Kidney capillary endothelial cell (primary cell): ENCODE results near the gene SCARF2.
"Not testable (repeated sequence)": the region's sequence is repeated elsewhere in the genome, so short reads cannot be mapped to it uniquely, and the experiment has no call there.

Source experiments
- DNase-seq: peaks from one replicate; pipeline ENCODE4 v3.0.0-alpha.2; 2018; ENCODE audit warnings: low spot score

The SCARF2 gene

DNA sequence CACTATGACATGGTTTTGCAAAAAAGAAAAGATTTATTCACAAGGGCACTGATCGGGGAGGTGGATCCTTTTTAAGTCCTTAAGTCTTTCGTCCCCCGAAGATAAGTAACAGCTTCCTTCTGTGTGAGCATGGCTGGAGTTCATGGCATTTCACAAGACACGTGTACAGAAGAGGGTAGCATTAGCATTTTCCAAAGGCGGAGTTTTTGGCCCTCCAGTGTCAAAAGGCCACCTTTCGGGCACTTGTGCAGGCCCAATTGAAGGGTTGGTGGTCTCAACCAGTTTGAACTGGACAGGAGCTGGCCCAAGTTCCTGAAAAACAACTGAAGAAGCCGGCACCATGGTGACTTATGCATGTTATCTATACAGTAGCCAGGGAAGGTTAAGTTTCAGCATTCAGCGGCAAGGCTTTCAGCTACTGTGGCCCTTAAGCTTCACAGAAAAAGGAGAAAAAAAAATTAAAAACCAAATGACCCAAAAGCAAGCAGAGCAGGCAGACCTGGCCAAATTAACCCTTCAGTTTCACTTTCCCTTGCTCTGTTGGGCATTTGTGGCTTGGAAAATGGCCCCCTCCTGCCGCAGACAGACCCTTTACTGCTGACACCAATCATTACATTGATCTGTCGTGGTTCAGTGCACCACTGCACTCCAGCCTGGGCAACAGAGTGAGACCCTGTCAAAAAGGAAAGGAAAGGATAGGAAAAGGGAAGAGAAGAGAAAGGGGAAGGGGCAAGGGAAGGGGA lies 25.0 kb downstream of the SCARF2 start:
- DNase-seq = no peak

DNA sequence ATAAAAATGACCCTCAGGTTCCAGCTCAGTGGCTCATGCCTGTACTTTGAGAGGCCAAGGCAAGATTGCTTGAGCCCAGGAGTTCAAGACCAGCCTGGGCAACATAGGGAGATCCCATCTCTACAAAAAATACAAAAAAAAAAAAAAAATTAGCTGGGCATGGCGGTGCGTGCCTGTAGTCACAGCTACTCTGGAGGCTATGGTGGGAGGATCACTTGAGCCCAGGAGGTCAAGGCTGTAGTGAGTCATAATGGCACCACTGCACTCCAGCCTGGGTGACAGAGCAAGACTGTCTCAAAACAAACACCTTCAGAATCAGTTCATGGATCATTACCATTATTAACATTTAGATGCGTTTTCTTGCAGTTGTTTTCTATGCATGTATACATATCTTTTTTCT lies 28.2 kb downstream of the SCARF2 start:
- not testable (repeated sequence) for DNase-seq

DNA sequence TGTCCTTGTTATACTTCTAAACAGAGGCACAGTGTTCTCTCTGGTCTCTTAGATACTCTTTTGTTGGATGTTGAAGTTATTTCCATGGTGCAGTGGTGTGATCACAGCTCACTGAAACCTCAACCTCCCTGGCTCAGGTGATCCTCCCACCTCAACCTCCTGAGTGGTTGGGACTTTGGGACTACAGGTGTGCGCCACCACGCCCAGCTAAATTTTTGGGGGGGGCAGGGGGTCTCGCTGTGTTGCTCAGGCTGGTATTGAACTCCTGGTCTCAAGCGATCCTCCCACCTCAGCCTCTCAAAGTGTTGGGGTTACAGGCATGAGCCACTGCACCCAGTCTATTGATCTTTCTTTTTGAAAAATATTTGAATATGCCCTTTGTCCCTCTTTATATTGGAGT lies 28.7 kb downstream of the SCARF2 start:
- DNase-seq = no peak

DNA sequence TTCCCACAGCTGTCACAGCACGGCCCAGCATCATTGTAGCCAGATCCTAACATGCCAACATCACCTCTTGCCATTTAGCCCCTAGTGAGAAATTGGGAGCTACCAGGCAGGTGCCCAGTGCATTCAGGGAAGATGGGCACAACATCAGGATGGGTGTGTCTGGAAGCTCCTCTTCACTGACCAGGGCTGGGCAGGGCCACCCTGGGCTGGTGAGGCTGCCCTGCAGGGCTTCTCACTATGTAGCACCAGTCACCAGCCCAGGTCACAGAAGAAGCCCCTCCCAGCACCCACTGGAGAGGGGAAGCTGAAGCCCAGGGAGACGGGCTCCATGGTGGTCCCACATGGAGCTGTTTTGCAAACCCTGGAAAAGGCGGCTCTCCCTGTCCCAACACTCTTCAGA lies 29.8 kb downstream of the SCARF2 start:
- no peak for DNase-seq

DNA sequence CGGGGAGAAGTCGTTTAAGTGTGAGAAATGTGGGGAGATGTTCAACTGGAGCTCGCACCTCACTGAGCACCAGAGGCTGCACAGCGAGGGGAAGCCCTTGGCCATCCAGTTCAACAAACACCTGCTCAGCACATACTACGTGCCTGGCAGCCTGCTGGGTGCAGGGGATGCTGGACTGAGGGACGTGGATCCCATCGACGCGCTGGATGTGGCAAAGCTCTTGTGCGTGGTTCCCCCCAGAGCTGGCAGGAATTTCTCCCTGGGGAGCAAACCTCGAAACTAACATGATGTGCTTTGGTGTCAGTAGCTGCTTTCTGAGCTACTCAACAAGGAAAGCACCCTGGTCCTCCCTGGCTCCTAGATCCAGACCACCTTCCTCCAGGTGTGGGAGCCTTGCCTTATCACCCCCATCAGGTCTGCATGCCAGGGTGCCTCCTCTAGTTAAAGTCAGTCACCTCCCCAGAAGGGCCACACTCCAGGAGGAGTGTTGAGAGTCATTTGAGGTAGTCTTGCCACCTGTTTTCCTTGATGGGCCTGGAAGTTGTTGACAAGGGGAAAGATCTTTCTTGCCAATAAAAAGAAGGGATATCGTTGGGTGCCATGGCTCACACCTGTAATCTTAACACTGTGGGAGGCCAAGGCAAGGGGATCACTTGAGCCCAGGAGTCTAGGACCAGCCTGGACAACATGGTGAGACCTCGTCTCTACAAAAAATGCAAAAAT lies 30.8 kb downstream of the SCARF2 start:
- no peak for DNase-seq

DNA sequence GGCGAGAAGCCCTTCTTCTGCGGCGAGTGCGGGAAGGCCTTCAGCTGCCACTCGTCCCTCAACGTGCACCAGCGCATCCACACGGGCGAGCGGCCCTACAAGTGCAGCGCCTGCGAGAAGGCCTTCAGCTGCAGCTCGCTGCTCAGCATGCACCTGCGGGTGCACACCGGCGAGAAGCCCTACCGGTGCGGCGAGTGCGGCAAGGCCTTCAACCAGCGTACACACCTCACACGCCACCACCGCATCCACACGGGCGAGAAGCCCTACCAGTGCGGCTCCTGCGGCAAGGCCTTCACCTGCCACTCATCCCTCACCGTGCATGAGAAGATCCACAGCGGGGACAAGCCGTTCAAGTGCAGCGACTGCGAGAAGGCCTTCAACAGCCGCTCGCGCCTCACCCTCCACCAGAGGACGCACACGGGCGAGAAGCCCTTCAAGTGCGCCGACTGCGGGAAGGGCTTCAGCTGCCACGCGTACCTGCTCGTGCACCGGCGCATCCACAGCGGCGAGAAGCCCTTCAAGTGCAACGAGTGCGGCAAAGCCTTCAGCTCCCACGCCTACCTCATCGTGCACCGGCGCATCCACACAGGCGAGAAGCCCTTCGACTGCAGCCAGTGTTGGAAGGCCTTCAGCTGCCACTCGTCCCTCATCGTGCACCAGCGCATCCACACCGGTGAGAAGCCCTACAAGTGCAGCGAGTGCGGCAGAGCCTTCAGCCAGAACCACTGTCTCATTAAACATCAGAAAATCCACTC lies 31.5 kb downstream of the SCARF2 start:
- DNase-seq = no peak

DNA sequence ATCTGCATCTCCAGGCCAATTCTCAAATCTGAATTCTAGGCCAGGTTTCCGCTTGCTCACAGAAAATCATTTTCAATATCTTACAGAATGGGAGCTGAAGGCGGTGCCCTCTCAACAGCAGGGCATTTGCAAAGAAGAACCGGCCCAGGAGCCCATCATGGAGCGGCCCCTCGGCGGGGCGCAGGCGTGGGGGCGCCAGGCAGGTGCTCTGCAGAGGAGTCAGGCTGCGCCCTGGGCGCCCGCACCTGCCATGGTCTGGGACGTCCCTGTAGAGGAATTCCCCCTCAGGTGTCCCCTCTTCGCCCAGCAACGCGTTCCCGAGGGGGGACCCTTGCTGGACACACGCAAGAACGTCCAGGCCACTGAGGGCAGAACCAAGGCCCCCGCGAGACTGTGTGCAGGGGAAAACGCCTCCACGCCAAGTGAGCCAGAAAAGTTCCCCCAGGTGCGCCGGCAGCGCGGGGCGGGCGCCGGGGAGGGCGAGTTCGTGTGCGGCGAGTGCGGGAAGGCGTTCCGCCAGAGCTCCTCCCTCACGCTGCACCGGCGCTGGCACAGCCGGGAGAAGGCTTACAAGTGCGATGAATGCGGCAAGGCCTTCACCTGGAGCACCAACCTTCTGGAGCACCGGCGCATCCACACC lies 32.2 kb downstream of the SCARF2 start:
- no peak for DNase-seq

DNA sequence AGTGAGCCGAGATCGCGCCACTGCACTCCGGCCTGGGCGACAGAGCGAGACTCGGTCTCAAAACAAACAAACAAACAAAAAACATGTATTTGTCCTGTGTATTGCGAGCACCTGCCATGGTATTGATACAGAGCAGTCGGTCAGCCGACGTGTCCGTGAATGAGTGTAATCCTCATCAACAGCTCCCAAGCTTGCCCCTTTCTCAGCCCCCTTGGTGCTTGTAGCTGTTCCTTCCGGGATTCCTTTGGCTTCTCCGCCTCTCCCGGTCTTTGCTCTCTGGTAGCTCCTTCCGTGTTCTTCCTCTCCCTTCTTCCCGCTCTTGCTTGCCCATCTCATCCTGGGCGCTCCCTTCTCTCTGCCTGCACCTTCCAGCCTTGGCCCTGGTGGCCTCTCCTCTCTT lies 32.7 kb downstream of the SCARF2 start:
- DNase-seq = no peak

DNA sequence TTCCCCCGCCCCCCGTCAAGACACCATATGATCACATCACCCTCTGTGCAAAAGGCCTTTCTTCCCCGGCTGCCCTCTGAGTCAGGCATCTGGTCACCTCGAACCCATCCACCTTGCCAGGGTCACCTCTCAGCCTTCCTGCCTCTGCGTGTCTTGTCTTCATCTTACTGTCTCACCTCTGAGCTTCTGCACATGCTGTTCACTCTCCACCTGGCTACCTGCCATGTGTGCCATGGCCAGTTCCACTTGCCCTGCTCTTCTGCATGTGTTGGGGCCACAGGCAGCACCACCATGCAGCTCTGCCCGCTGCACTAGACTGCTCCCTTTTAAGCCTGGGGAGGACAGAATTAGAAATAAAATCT lies 33.9 kb downstream of the SCARF2 start:
- DNase-seq = no peak

DNA sequence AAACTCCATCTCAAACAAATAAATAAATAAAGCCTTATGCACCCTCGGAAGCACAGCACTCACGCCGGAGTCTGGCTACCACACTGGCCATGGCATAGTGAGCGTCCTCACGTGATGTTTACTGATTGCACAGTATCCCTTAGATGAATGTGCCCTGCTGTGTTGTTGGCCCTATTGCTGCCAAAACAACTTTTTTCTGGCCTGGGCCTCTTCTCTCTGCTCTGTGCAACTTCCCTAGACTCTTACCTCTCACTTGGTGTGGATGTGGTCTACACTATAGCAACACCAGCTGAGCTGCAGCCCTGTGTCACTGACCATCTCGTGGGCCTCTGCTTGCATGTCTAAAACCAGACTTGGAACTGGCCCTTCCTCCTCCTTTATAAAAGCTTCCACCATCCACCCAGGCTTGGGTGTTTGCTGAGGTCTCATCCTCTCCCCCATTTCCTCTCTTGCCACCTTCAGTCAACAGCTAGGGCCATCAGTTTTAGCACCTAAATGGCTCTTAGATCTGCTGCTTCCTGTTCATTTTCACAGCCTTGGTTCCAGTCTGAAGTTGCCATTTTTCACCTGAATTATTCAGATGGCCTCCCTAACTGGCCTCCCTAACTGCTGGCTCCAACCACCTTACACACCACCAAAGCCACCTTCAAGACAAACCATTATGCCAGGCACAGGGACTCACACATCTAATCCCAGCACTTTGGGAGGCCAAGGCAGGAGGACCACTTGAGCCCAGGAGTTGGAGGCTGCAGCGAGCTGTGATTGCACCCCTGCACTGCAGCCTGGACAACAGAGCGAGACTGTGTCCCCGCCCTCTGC lies 34.5 kb downstream of the SCARF2 start:
- DNase-seq = no peak

DNA sequence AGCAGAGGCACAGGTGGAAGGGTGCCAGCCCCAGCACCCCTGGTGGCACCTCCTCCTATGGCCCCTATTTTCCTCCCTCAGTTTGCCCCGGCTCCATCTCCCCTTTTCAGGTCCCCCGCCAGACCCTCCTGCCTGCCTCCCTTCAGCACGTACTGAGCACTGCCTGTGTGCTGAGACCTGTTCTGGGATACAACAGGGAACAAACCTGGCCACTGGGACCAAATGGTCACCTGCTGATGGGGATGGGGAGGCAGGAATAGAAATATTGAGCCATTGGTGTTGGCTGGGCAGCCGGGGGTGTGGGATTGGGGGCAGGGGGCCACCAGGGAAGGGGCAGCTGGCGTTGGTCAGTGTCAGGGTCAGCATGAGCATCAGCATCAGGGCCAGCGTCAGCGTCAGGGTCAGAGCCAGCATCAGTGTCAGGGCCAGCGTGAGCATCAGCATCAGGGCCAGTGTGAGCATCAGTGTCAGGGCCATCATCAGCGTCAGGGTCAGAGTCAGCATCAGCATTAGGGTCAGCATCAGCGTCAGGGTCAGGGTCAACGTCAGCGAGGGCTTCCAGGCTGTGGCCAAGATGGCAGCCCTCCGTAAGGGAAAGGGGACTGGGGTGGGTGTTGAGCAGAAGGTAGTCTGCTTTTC lies 36.1 kb downstream of the SCARF2 start:
- DNase-seq = no peak

DNA sequence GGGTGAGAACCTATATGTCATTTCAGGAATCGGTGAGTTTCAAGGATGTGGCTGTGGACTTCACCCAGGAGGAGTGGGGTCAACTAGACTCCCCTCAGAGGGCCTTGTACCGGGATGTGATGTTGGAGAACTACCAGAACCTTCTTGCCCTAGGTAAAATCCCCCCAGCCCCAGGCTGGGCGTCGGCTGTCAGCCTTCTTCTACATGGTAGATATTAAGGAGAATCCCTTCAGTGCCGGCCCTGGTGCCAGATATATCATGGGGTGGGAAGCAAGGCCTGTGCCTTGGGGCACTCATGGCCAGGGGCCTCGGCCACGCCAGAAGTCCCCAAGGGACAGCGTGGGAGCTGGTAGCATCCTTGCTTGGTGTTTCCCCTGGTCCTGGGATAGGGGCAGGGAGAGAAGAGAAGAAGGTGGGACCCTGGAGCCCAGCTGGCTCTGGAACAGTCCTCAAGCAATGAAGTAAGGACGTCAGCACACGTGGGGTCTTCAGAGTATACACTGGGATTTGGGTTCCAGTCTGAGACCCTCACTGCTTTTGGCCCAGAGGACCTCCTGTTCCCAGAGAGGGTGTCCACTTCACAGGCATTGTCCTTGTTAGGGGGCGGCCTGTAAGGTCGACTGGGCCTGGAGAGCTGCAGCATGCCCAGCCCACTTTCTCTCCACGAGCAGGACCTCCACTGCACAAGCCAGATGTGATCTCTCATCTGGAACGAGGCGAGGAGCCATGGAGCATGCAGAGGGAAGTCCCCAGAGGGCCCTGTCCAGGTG lies 36.8 kb downstream of the SCARF2 start:
- DNase-seq = no peak

DNA sequence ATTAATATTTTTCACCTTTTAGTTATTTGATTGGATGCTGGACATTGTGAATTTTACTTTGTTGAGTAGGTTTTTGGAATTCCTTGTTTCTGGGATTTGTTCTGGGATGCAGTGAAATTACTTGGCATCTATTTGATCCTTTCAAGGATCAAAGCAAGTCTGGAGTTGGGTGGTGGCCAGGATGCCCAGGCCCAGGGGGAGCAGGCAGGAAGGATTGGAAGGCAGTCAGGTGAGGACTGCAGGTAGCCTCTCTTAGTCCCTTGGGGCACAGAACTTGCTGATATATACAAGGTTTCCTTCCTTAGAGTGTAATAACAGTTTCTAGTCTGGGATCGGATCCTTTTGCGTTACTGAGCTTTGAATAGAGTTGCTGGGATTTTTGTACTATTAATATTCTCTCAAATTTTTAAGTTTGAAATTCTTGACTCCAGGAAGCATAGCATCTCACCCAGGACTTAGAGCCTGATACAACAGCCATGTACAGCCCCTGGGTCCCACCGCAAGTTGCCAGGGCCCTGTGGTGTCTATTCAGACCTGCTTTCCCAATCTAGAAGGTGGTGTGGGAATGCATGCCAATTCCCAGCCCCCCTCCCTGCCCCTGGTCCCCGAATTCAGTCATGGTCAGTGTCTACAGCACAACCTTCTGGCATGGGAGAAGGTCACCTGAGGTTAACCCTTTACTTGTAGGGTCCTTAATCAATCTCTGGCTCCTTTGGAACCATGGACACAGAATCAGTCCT lies 37.6 kb downstream of the SCARF2 start:
- no peak for DNase-seq

DNA sequence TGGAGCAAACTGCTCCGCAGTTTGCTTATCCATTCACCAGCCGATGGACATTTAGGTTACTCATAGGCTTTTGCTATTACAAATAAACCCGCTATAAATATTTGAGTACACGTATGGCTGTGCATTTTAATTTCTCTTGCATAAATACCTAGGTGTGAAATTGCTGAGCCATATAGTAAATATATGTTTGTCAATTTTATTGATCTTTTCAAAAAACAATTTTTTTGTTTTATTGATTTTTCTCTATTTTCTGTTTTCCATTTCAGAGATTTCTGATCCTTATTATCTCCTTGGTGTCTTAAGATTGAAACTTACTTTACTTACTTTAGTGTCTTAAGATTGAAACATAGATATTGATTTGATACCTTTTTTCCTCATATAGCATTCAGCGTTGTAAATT lies 39.2 kb downstream of the SCARF2 start:
- DNase-seq = no peak

DNA sequence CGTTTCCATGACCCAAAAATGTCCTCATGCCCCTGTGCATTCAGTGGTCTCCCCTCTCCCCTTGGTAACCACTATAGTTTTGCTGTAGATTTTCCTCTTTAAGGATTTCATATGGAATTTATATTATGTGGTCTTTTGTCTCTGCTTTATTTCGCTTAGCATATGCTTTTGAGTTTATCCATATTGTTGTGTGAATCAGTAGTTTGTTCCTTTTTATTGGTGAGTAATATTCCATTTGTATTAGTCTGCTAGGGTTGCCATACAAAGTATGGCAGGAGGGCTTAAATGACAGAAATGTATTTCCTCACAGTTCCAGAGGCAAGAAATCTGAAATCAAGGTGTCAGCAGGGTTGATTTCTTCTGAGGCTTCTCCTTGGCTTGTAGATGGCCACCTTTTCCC lies 40.1 kb downstream of the SCARF2 start:
- DNase-seq = no peak

DNA sequence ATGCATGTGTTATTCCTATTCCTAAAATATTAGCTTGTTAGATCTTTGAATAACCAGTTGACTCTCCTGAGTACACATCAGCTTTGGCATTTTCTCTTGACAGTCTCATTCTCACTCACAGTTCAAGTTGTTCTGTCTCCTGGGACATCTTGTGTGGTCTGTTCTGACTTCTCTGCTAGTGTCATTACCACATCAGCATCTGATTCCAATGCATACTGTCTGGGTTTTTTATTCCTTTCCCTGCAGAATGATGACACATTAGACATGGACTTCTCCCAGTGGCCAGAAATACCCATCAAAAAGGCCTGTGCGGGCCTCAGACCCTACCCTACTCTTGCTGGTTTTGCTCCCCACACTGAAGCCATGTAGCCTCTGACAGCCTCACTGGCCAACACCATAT lies 41.0 kb downstream of the SCARF2 start:
- DNase-seq = no peak

DNA sequence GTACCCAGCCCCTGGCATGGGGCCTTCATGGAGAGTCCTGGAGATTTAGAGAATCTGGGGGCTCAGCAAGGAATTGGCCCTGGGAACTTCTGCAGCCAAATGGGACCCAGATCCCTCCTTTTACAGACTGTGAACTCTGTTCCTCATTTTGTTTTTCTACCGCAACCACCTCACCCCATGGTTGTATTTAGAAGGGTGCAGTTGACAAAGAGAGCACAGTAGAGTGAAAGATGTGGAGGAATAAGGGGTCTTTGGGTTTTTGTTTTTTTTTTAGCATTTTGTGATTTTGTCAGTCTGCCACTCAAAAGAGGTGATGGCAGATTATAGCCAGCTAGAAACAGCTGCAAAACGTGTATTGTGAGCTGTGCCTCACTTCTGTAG lies 41.7 kb downstream of the SCARF2 start:
- DNase-seq = no peak

DNA sequence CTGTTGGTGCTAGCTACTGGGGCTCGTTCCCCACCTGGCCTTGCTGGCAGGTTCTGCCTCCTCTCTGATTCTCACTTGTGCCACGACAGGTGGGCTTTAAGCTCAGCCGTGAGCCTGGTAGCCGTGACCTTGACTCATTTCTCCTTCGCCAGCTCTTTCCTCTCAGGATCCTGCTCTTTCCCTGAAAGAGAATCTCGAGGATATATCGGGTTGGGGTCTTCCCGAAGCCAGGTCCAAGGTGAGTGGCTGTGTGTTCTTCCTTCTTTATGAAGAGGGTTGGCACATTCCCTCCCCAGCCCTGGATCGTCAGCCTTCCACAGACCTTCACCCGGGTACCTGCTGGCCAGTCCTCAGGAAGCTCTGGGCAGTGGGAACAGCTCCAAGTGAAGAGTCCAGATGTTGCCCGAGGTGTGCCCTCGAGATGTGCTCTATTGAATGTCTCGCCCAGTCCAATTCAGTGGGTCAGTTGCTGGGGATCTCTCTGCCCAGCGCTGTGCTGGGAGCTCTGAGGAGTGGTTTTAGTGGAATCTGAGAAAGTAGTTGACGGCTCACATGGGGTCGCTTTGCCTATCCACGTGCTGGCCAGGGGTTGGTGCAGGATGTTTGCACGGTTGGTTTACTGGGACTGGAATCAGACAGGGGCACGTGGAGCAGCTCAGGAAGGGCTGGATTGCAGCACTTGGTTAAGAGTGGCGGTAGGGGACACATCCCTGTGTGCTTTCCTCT lies 42.3 kb downstream of the SCARF2 start:
- DNase-seq = no peak
